DOHH2 (cell line): Measurements from ENCODE around the gene AKNA.

Experiments
- CTCF ChIP-seq: fragments of 200-600 bp; sonication (generic); IDR thresholded peaks from one replicate; pipeline ENCODE4 v1.5.1; 2014; ENCODE audit warnings: antibody characterized with exemption, mild to moderate bottlenecking, low read depth, low read length; ENCODE audit not compliant: poor library complexity, severe bottlenecking
- EZH2phosphoT487 ChIP-seq: fragments of 200-600 bp; sonication (generic); IDR thresholded peaks from 2 replicates; pipeline ENCODE4 v1.6.1; 2017; ENCODE audit warnings: borderline replicate concordance, mild to moderate bottlenecking, antibody characterized with exemption, low read length, moderate library complexity, mixed read lengths

- no peak for TF ChIP-seq CTCF
- no peak for TF ChIP-seq EZH2phosphoT487
Observed at GRCh38 chr9:114355821-114356220, 32.0 kb downstream of the AKNA start.
